Activated CD4-positive, alpha-beta T cell treated with anti-CD3 and anti-CD28 coated beads, Interleukin-10, Interleukin-2, amounts not matched to agents 100 ng/mL and 50 ng/mL, durations not matched to agents 16 hours and 8 hours (primary cell): ENCODE results near the gene PIK3R3.

Source experiments
- DNase-seq: peaks from one replicate; pipeline ENCODE4 v3.0.0-alpha.2; 2020

The PIK3R3 gene

GRCh38 chr1:46020010-46020409 lies 112.4 kb downstream of the PIK3R3 start:
- DNase-seq = no peak

GRCh38 chr1:46019348-46019747 lies 113.1 kb downstream of the PIK3R3 start:
- DNase-seq = no peak

GRCh38 chr1:46017876-46018503 lies 114.4 kb downstream of the PIK3R3 start:
- DNase-seq = no peak

- no peak for DNase-seq
These were observed 118.8 kb downstream of the PIK3R3 start for GRCh38 chr1:46013581-46013980.

- DNase-seq = no peak
These were observed 120.2 kb downstream of the PIK3R3 start for GRCh38 chr1:46012236-46012635.

GRCh38 chr1:46011121-46011695 lies 121.2 kb downstream of the PIK3R3 start:
- DNase-seq = no peak

GRCh38 chr1:46010611-46011010 lies 121.8 kb downstream of the PIK3R3 start:
- DNase-seq = no peak

GRCh38 chr1:46008585-46008984 lies 123.8 kb downstream of the PIK3R3 start:
- no peak for DNase-seq

GRCh38 chr1:46005594-46005993 lies 126.8 kb downstream of the PIK3R3 start:
- no peak for DNase-seq

GRCh38 chr1:46004492-46004891 lies 127.9 kb downstream of the PIK3R3 start:
- DNase-seq = no peak

GRCh38 chr1:46003315-46003714 lies 129.1 kb downstream of the PIK3R3 start:
- DNase-seq = no peak

GRCh38 chr1:46002551-46003150 lies 129.8 kb downstream of the PIK3R3 start:
- DNase-seq = no peak

GRCh38 chr1:46001081-46001785 lies 131.2 kb downstream of the PIK3R3 start:
- DNase-seq = no peak

GRCh38 chr1:45999507-45999906 lies 132.9 kb downstream of the PIK3R3 start:
- no peak for DNase-seq

GRCh38 chr1:45998020-45998617 lies 134.3 kb downstream of the PIK3R3 start:
- no peak for DNase-seq

GRCh38 chr1:45995298-45995697 lies 137.1 kb downstream of the PIK3R3 start:
- DNase-seq = no peak

GRCh38 chr1:45994423-45994822 lies 138.0 kb downstream of the PIK3R3 start:
- DNase-seq = no peak
